Measurements from ENCODE around the gene KDELR3.
"Not testable (repeated sequence)": the region's sequence is repeated elsewhere in the genome, so short reads cannot be mapped to it uniquely, and the experiment has no call there.

KDELR3 gene

GRCh38 chr22:38456841-38457699, 10.8 kb upstream of the KDELR3 start:
- DNase-seq = no peak

GRCh38 chr22:38460426-38460840, 7.5 kb upstream of the KDELR3 start:
- DNase-seq = no peak

GRCh38 chr22:38461057-38461413, 6.9 kb upstream of the KDELR3 start:
- no peak for DNase-seq

GRCh38 chr22:38461414-38462081, 6.3 kb upstream of the KDELR3 start:
- peak; percentile 20 to 55 for DNase-seq

GRCh38 chr22:38462960-38463784, 4.7 kb upstream of the KDELR3 start:
- DNase-seq = no peak

GRCh38 chr22:38464992-38465672, 2.8 kb upstream of the KDELR3 start:
- DNase-seq = no peak

- DNase-seq = no peak
Observed at GRCh38 chr22:38465673-38466490, 2.0 kb upstream of the KDELR3 start.

- DNase-seq = no peak
Observed at GRCh38 chr22:38467438-38467903, 425 bp upstream of the KDELR3 start.

- DNase-seq = no peak
Observed at GRCh38 chr22:38468443-38469305, 778 bp downstream of the KDELR3 start.

- no peak for DNase-seq
Observed at GRCh38 chr22:38469306-38469781, 1.4 kb downstream of the KDELR3 start.

- DNase-seq = not testable (repeated sequence)
Observed at GRCh38 chr22:38470179-38470578, 2.3 kb downstream of the KDELR3 start.

GRCh38 chr22:38471237-38471636, 3.3 kb downstream of the KDELR3 start:
- DNase-seq = no peak

- DNase-seq = no peak
Observed at GRCh38 chr22:38474003-38474607, 6.2 kb downstream of the KDELR3 start.

GRCh38 chr22:38477585-38477984, 9.7 kb downstream of the KDELR3 start:
- no peak for DNase-seq

- DNase-seq = no peak
Observed at GRCh38 chr22:38479096-38479837, 11.4 kb downstream of the KDELR3 start.

GRCh38 chr22:38481162-38481870, 13.4 kb downstream of the KDELR3 start:
- no peak for DNase-seq

GRCh38 chr22:38481871-38482332, 14.0 kb downstream of the KDELR3 start:
- no peak for DNase-seq

GRCh38 chr22:38482662-38483308, 14.9 kb downstream of the KDELR3 start:
- DNase-seq = no peak
